Inferior parietal cortex (tissue), 1 donor: ENCODE data around the gene SH3GL2.
A peak's percentile ranks its signal among the peaks of the same experiment; 100 is the strongest.

ENCODE experiments used
- DNase-seq: peaks from one replicate; pipeline ENCODE4 v3.0.0-alpha.2; 2016; ENCODE audit errors: extremely low spot score

The SH3GL2 gene

DNA sequence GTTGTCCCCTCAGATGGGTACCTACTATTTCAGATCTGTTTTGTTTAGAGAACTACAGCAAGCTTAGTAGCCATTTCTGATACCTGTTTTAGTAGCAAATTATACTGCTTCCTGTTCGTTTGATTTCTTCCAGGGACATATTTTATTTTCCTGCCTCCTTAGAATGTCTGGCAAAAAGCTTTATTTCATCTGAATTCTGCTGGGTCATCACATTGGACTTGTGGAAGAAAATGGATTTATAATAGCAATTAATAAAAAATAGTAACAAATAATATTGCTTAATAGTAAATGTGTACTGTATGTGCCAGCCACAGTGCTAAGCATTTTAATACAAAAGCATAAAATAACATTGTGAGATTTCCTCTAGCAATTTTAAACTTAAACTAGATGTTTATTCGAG is 79.4 kb downstream of the SH3GL2 start:
- no peak for DNase-seq

GRCh38 chr9:17660158-17660557 is 81.3 kb downstream of the SH3GL2 start:
- no peak for DNase-seq

GRCh38 chr9:17665450-17665849 is 86.6 kb downstream of the SH3GL2 start:
- DNase-seq, result no peak

DNA sequence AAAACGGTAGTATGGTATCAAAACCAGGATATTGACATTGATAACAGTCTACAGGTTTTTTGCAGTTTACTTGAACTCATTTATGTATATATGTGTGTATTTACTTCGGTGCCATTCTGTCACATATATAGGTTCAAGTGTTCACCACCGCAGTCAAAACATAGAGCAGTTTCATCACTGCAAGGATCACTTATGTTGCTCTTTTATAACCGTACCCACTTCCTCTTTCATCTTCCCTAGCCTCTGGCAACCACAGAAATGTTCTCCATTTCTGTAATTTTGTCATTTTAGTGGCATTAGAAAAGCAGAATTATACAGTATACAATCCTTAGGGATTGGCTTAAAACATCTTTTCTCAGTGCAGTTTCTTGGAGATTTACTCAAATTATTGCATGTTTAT is 90.3 kb downstream of the SH3GL2 start:
- no peak for DNase-seq

GRCh38 chr9:17682684-17683083 is 103.8 kb downstream of the SH3GL2 start:
- no peak for DNase-seq

DNA sequence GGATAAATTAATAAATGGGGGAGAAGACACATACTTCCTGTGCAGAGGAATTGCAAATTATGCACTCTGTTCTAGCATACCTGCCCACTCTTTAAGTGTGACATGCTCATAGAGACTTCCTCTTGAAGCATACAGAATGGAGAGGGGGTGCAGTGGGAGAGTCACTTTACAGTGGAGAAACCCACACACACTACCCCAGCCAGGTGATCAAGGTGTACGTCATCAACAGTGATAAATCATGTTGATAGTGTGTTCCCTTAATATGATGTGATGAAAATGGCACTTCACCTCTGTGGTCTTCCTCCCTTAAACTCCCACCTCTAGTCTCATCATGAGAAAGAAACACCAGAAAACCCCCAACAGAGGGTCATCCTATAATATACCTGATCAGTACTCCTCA is 110.0 kb downstream of the SH3GL2 start:
- no peak for DNase-seq

DNA sequence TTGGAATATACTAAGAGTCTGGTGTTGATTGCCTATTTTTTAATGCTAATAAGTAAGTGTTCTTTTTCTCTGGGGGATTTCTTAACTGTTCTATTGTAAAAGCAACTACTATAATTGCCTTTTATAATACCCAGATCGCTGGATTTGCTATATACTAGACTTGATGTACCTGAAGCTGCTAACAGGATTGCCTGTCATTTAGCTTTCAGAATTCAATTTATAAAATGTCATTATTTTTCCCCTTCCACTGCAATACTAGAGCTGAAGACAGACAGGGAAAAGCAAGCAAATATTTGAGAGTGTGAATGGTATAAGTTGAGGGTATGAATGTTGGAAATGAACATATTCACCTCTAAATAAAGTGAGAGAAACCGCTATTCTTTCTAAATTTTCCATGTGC is 115.5 kb downstream of the SH3GL2 start:
- no peak for DNase-seq

DNA sequence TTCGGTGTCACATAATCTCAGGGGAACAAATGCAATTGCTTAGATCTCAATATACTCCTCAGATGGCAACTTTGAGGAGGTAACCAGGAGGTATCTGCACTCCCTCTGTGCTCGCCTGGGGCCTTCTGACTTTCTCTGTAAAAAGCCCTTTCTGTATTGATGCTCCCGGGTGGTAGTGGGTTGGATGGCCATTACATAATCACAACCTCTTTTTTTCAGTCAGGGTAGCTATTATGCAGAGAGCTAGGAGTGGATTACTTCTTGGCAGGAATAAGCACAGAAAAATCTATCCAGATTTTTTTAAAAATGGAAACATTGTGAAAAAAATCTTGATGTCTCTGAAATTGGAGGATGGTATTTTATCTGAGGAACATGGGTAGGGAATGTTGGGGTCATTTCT is 116.6 kb downstream of the SH3GL2 start:
- DNase-seq, result peak; percentile 31

DNA sequence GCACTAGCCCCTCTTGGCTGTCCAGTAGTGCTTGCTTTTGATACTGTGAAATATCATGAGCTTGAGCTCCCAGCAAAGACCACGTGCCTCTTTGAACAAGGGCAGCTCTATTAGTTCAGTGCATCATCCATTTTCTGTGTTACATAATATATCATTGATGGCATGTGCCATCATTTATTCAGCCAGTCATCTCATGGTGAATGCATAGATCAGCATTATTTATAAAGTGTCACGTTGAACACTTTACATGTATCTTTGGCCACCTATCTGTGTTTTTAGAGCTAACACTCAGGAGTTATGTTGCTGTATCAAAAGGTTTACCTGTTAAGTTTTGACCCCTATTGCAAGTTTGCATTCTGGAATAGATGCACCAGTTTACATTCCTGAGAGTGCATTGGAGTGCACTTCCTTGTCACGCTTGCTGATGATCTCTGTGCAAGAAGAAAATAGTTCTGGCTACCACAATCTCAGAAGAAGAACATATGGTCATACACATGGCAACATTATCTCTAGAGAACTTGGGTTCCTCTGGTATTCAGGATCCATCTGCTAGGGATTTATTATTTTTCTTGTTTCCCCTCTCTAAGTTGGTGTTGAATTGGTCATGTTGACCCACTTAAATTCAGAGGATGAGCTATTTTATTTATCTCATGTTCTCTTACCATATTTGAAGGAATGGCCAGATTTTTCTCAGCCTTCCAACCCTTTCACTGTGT is 120.9 kb downstream of the SH3GL2 start:
- DNase-seq, result no peak

DNA sequence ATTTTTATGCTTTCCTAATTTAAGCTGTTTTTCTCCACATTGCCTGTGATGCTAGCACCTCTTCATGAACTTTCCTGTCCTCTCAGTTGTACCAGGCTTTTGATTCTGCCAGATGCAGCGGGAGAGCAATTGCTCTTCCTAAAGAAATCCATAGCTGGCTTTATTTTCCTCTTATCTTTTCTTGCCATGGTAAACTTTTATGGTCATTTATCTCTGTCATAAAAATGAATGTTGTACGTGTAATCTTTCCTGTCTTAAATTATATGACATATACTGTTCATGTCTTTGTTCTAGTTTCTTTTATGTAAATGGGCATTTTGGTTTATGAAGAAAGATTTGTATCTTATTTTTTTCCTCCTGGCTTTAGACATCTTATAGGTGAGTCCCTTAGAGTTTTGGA is 127.5 kb downstream of the SH3GL2 start:
- DNase-seq, result no peak

DNA sequence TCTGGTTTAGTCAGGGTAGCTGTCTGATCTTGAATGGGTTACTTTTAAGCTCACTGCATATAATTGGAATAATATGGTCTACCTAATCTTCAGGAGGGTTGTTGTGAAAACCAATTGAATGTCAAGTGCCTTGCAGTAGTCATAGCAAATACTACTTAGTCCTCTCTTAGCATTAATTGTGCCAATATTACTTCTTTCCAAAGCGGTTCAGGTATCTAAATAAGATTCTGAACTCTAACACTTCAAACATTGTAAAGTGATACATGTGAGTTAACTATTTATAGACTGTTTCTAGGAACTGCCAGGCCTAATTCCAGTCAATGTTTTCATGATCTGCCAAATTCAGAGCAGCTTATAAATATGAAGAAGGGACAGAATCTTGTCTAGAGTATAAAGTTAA is 140.2 kb downstream of the SH3GL2 start:
- DNase-seq, result no peak

- no peak for DNase-seq
These were observed 143.1 kb downstream of the SH3GL2 start for GRCh38 chr9:17721954-17722353.

DNA sequence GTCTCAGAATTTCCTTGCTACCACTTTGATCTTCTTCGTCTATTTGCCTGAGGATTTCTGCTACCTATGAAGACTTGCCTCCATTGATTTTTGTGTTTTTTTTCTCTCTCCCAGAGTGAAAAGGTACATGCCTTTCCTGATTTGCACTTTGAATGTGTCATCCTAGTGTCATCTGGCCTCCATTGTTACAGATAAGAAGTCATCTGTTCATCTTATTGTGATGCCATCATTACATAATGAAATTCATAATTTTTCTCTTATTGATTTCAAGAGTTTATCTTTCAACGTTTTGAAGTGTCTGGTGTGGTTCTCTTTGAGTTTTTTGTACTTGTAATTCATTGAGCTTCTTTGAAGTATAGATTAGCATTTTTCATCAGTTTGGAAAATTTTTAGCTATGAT is 144.8 kb downstream of the SH3GL2 start:
- no peak for DNase-seq

GRCh38 chr9:17725399-17726010 is 146.6 kb downstream of the SH3GL2 start:
- no peak for DNase-seq

DNA sequence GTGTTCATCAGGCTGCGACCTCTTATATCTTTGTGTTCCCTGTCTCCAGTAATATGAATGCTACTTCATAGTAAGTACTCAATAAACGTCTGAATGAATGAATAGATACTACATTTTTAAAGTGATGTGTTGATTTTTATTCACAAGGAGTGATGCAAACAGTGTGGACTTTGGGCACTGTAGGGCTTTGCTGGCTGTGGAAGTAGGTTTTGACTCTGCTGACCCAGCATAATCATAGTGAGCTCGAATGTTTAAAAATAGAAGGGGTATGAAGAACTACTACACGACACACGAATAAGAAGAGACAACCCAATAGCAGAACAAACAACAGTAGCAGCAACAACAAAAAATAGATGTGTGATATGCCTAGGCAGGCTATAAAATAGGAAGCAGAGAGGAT is 147.4 kb downstream of the SH3GL2 start:
- DNase-seq, result no peak

GRCh38 chr9:17730899-17731298 is 152.0 kb downstream of the SH3GL2 start:
- no peak for DNase-seq

GRCh38 chr9:17731308-17731707 is 152.4 kb downstream of the SH3GL2 start:
- DNase-seq, result no peak

DNA sequence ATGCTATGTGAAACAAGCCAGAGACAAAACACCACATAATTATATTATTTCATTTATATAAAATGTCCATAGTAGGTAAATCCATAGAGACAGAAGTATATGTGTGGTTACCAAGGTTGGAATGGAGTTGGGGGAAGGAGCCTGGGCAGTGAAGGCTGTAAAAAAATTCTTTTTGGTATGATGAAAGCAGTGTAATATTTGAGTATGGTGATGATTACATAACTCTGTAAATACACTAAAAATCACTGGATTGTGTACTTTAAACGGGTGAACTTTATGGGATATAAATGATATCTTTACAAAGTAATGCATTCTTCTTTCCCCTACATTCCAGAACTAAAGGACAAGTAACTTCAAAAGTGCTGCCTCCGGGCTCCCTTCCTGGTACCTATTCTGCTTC is 155.8 kb downstream of the SH3GL2 start:
- no peak for DNase-seq

DNA sequence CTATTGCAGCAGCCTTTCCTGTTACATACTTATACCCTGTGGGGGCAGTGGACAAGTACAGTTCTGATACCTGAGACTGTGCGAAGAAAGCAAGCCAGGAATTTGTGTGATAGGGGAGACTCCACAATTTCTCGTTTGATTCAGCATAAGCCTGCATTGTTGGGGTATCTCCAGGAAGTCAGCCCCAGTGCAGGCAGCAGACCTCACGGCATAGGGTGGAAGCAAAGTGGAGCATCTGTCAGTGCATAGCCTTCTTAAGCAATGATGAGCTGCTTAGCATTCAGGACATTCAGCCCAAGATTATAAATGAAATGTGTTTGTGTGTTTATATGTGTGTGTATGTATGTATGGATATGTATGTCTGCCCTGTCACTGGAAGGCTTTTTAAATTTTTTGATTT is 157.0 kb downstream of the SH3GL2 start:
- no peak for DNase-seq

GRCh38 chr9:17739022-17739421 is 160.2 kb downstream of the SH3GL2 start:
- no peak for DNase-seq

- DNase-seq, result no peak
These were observed 160.9 kb downstream of the SH3GL2 start for GRCh38 chr9:17739736-17740135.

- DNase-seq, result no peak
These were observed 163.2 kb downstream of the SH3GL2 start for GRCh38 chr9:17742067-17742466.

DNA sequence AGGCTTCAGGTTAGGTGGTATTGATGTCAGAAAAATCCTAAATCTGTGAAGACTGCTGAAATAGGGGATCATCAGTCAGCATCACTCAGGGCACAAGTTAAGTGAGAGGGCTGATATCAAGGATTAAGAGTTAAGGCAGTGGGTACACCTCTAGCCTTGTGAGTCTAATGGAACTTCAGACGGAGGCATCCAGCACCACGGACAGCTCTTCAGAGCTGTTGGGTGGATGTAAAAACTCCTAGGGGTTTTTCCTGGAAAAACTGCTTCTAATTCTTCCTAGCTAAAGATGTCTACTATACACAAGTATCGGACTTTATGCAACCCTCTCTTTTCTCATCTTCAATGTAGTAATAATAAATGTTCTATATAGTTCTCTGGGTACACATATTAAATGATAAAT is 165.9 kb downstream of the SH3GL2 start:
- DNase-seq, result no peak

- no peak for DNase-seq
These were observed 171.4 kb downstream of the SH3GL2 start for GRCh38 chr9:17750269-17750668.
